Measurements from ENCODE around the gene ING5.

The ING5 gene

GRCh38 chr2:241703032-241703604 is 1.3 kb downstream of the ING5 start:
- no peak for DNase-seq (ENCODE audit: low read depth in 2 of 2, low spot score in 1 of 2)

GRCh38 chr2:241706537-241706936 is 4.7 kb downstream of the ING5 start:
- no peak for DNase-seq (ENCODE audit: low read depth in 2 of 2, low spot score in 1 of 2)

GRCh38 chr2:241708879-241709278 is 7.0 kb downstream of the ING5 start:
- DNase-seq (ENCODE audit: low read depth in 2 of 2, low spot score in 1 of 2): no peak

- DNase-seq (ENCODE audit: low read depth in 2 of 2, low spot score in 1 of 2): no peak
Observed at GRCh38 chr2:241719093-241719492, 17.3 kb downstream of the ING5 start.

GRCh38 chr2:241720099-241720498 is 18.3 kb downstream of the ING5 start:
- DNase-seq (ENCODE audit: low read depth in 2 of 2, low spot score in 1 of 2): no peak

DNA sequence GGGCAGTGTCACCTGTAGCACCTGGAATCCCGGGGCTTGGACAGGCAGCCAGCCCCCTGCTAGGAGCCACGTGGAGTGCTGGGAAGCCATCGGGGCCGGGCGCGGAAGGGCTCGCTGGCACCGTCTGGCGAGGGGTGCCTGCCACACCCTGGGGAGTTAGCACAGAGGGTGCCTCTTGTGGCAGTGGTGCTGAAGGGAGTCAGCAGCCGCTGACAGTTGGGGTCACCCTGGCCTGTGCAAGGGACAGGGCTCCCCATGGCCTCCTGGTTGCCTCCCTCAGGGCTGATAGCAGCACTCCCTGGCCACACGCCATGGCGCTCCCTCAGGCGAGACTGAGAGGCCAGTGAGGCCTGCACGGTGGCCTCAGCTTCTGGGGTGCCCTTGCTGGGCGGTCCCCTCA is 18.7 kb downstream of the ING5 start:
- DNase-seq (ENCODE audit: low read depth in 2 of 2, low spot score in 1 of 2): no peak

DNA sequence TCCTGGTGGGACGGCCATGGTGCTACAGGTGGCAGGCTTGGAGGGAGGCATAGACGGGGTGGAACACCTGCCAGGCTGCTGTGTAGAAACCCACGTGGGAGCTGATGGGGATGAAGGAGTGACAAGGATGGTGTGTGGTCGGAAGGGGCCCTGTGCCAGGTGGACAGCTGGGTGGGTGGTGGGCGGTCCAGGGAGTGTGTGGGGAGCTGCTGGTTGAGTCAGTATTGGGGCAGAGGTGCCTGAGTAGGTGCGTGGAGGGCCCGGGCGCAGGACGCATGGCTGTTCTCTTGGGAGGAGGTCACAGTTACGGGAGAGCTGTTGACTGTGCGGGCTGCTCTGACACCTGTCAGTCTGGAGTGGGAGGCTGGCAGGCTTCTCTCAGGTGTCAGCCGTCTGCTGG is 20.0 kb downstream of the ING5 start:
- no peak for DNase-seq (ENCODE audit: low read depth in 2 of 2, low spot score in 1 of 2)

- no peak for DNase-seq (ENCODE audit: low read depth in 2 of 2, low spot score in 1 of 2)
Observed at GRCh38 chr2:241722896-241723454, 21.1 kb downstream of the ING5 start.

DNA sequence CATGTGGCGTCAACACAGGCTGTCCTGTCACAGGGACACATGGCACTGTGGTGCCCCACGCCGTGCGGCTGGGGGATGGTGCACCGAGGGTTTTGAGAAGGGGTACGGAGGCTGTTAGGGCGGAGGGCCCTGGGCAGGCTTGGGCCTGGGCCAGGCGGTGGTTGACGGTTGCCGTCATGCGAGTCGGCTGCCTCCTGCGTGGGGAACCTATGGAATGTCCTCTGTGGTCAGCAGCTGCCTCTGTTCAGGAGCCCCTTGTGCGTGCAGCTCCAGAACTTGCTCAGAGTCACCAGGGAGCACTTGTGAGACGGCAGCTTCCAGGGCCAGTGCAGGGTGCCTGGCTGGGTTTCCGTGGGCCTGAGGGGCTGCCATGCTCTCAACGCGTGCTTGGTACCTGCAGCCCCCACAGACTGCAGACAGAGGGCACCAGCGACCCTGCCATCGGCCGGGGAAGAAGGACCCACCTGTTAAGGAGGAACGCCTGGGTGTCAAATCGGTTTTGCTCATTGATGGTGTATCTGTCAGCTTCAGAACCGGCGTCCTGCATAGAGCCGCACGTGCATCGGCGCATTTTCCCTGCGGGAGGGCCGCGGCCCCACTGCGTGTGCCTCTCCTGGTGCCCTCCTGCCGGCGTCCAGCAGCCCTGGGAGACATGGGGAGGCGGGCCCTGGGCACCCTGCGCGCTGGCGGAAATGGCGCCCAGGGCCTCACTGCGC is 22.6 kb downstream of the ING5 start:
- no peak for DNase-seq (ENCODE audit: low read depth in 2 of 2, low spot score in 1 of 2)

GRCh38 chr2:241724975-241725870 is 23.4 kb downstream of the ING5 start:
- DNase-seq (ENCODE audit: low read depth in 2 of 2, low spot score in 1 of 2): no peak

DNA sequence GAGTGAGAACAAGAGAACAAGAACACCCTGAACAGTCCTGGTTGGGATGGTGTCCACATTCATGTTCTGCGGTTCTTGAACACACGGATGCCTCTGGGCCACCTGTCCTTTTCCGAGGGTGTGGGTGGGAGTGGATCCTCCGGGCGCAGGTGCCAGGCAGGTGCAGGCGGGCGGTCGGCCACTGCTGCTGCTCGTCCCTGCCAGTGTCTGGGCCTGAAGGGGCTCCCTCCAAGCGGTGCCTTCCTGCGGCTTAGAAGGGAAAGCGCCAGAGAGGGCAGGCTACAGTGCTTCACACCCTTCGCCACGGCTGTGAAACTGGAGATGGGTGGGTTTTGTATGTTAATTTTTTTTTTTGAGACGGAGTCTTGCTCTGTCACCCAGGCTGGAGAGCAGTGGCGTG is 24.6 kb downstream of the ING5 start:
- DNase-seq (ENCODE audit: low read depth in 2 of 2, low spot score in 1 of 2): no peak

GRCh38 chr2:241728000-241728399 is 26.2 kb downstream of the ING5 start:
- no peak for DNase-seq (ENCODE audit: low read depth in 2 of 2, low spot score in 1 of 2)

DNA sequence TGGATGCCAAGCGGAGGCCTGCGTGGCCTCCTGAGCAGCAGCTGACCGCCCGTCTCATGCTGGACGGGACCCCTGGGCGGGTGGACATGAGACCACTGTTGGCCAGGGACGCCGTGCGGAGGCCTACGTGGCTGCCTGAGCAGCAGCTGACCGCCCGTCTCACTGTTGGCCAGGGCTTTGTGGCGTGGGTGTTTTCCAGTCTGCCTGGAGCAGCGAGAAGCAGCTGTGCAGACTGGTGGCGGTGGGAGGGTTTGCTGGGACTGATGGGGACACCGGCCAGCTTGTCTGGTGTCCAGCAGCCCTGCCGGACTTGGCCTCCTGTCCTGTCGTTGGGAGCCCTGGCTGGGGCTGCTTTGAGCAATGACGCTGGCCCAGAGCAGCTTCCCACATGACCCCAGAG is 26.8 kb downstream of the ING5 start:
- no peak for DNase-seq (ENCODE audit: low read depth in 2 of 2, low spot score in 1 of 2)

GRCh38 chr2:241729868-241730267 is 28.0 kb downstream of the ING5 start:
- no peak for DNase-seq (ENCODE audit: low read depth in 2 of 2, low spot score in 1 of 2)

GRCh38 chr2:241730671-241731293 is 28.9 kb downstream of the ING5 start:
- DNase-seq (ENCODE audit: low read depth in 2 of 2, low spot score in 1 of 2): no peak

DNA sequence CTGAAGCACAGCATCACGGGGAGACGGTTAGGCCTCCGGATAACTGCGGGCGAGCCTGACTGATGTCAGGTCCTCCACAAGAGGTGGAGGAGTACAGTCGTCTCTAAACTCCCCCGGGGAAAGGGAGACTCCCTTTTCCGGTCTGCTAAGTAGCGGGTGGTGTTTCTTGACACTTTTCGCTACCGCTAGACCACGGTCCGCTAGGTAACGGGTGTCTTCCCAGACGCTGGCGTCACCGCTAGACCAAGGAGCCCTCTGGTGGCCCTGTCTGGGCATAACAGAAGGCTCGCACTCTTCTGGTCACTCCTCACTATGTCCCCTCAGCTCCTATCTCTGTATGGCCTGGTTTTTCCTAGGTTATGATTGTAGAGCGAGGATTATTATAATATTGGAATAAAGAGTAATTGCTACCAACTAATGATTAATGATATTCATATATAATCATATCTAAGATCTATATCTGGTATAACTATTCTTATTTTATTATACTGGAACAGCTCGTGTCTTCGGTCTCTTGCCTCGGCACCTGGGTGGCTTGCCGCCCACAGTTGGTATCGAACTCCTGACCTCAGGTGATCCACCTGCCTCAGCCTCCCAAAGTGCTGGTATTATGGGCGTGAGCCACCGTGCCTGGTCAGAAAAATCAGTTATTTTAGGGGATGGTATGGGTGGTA is 30.8 kb downstream of the ING5 start:
- DNase-seq (ENCODE audit: low read depth in 2 of 2, low spot score in 1 of 2): peak; percentile 28 to 37

GRCh38 chr2:241733391-241734207 is 31.8 kb downstream of the ING5 start:
- no peak for DNase-seq (ENCODE audit: low read depth in 2 of 2, low spot score in 1 of 2)

GRCh38 chr2:241734208-241734466 is 32.3 kb downstream of the ING5 start:
- DNase-seq (ENCODE audit: low read depth in 2 of 2, low spot score in 1 of 2): no peak

DNA sequence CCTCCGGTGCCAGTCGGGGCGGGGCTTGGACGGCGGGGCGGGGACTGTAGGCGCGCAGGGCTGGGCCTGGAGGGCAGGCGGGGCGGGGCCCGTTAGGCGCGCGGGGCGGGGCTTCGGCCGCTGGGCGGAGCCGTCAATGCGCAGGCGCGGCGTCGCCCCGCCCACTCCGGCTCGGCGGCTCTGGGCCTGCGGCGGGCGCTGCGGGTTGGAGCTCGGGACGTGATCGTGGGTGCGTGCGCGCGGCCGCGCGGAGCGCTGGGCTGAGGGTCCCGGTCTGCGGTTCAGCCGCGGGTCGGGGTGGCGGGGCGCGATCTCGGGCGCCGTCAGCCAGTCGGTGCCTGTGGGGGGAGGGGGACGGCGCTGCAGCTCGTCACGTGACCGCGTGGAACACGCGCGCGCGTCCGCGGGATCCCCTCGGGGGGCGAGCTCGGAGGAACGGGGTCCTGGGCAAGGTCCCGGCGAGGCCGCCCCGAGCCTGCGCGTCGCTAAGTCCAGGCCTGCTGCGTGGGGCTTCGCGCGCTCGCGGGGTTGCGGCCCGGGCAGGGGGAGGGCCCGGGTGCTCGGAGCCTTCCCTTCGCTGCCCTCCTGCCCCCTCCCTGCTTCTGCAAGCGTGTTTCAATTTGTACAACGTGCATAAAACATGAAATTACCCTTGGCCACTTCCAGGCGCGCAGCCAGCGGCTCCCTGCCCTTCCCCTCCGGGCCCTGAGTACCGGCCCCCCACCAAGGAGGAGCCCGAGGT is 32.8 kb downstream of the ING5 start, which contains the start of gene D2HGDH:
TSS of gene D2HGDH (plus strand) at position 164 of the 742 bp plus-strand sequence. CDS start 595 bp downstream, outside the sequence.
- DNase-seq (ENCODE audit: low read depth in 2 of 2, low spot score in 1 of 2): peak; percentile 83 to 85
